H1 (cell line): ENCODE measurements around the gene TEX14. TPM values are rescaled to one million over a fixed set of nuclear protein-coding genes. Genes with fewer than 3 reads are reported as not detected.

Experiments
- CTCF ChIA-PET: fragments of 300-600 bp; sonication (Branson Sonifier 250); formaldehyde crosslinking; loops from one replicate; lab custom pipeline; 2021; ENCODE audit not compliant: partially characterized antibody; lab: Charles Lee
- POLR2A ChIA-PET: fragments of 300-600 bp; sonication (Branson Sonifier 250); formaldehyde crosslinking; loops from one replicate; lab custom pipeline; 2021; ENCODE audit warnings: inconsistent platforms; ENCODE audit not compliant: partially characterized antibody; lab: Charles Lee
- DNase-seq, 2 experiments: peaks; one replicate each; pipeline versions ENCODE4 v3.0.0 to v3.0.0-alpha.2; 2010 to 2022; ENCODE audit warnings: low spot score in 2 of 2, low read depth in 1 of 2, mixed read lengths in 1 of 2
- FAIRE-seq: peaks from 2 replicates; lab custom pipeline; 2011; peaks lifted over from hg19 to GRCh38; lab: Jason Lieb, UNC
- H2AFZ ChIP-seq: 2 replicates; pipeline ENCODE4 v1.8.1; 2012; ENCODE audit warnings: low read length, inconsistent platforms
- H2AK5ac ChIP-seq: 2 replicates; pipeline ENCODE4 v1.6.1; 2013; ENCODE audit warnings: low read depth, low read length
- H2BK120ac ChIP-seq: replicated peaks from 2 replicates; pipeline ENCODE3; 2013; ENCODE audit warnings: low read depth, low read length, inconsistent platforms
- H2BK12ac ChIP-seq: 2 replicates; pipeline ENCODE4 v1.6.1; 2013; ENCODE audit warnings: low read depth, low read length
- H2BK15ac ChIP-seq: 2 replicates; pipeline ENCODE4 v1.6.1; 2013; ENCODE audit warnings: low read length
- H2BK20ac ChIP-seq: 2 replicates; pipeline ENCODE4 v1.6.1; 2013; ENCODE audit warnings: low read length
- H2BK5ac ChIP-seq: 2 replicates; pipeline ENCODE4 v1.6.1; 2013; ENCODE audit warnings: low read depth, low read length
- H3K14ac ChIP-seq: 2 replicates; pipeline ENCODE4 v1.6.1; 2013; ENCODE audit warnings: inconsistent platforms; ENCODE audit not compliant: insufficient read length
- H3K18ac ChIP-seq: 2 replicates; pipeline ENCODE4 v1.6.1; 2013; ENCODE audit warnings: low read length; ENCODE audit errors: extremely low read depth
- H3K23ac ChIP-seq: 2 replicates; pipeline ENCODE4 v1.6.1; 2013; ENCODE audit warnings: inconsistent platforms; ENCODE audit not compliant: insufficient read length
- H3K23me2 ChIP-seq: 2 replicates; pipeline ENCODE4 v1.6.1; 2013; ENCODE audit warnings: low read depth, low read length
- H3K27ac ChIP-seq: 2 replicates; pipeline ENCODE4 v1.6.1; 2011; ENCODE audit warnings: low read depth, low read length, inconsistent platforms
- H3K27me3 ChIP-seq, 4 experiments: replicated peaks in 1 of 4; 1 replicate in 1 of 4; 2 replicates in 3 of 4; pipeline versions ENCODE4 v1.6.1 to v1.8.1; 2011 to 2013; ENCODE audit warnings: low read length in 3 of 4, mild to moderate bottlenecking in 3 of 4, inconsistent platforms in 2 of 4, mixed read lengths in 2 of 4, moderate library complexity in 1 of 4; ENCODE audit not compliant: control insufficient read depth in 3 of 4, insufficient read depth in 3 of 4; ENCODE audit errors: extremely low read depth in 1 of 4
- H3K36me3 ChIP-seq, 4 experiments: 2 replicates each; pipeline versions ENCODE4 v1.6.1 to v1.8.1; 2011 to 2013; ENCODE audit warnings: mild to moderate bottlenecking in 4 of 4, low read length in 3 of 4, moderate library complexity in 2 of 4, control low read depth in 1 of 4, inconsistent platforms in 1 of 4; ENCODE audit not compliant: insufficient read depth in 4 of 4, control insufficient read depth in 2 of 4
- H3K4ac ChIP-seq: replicated peaks from 2 replicates; pipeline ENCODE3; 2013; ENCODE audit warnings: low read length, low read depth, mixed read lengths, inconsistent platforms; ENCODE audit not compliant: insufficient read length
- H3K4me1 ChIP-seq, 4 experiments: replicated peaks in 1 of 4; 1 replicate in 1 of 4; 2 replicates in 3 of 4; pipeline versions ENCODE4 v1.6.1 to v1.8.1; 2011 to 2013; ENCODE audit warnings: low read length in 3 of 4, inconsistent platforms in 2 of 4, mixed read lengths in 1 of 4; ENCODE audit not compliant: insufficient read depth in 4 of 4, control insufficient read depth in 3 of 4
- H3K4me2 ChIP-seq, 2 experiments: 2 replicates each; pipeline versions ENCODE4 v1.6.1 to v1.8.1; 2011 to 2013; ENCODE audit warnings: low read depth in 2 of 2, low read length in 2 of 2, control low read depth in 1 of 2, inconsistent platforms in 1 of 2, mild to moderate bottlenecking in 1 of 2; ENCODE audit not compliant: insufficient read depth in 1 of 2
- H3K4me3 ChIP-seq, 4 experiments: fragments of 200-600, 300-600 bp in 1 of 4; sonication (generic), shearing (Covaris generic), sonication (Bioruptor Twin) in 1 of 4; 2 replicates each; pipeline versions ENCODE4 v1.5.1 to v1.8.1; 2011 to 2016; ENCODE audit warnings: low read length in 4 of 4, low read depth in 3 of 4, control low read depth in 2 of 4, inconsistent platforms in 2 of 4, mild to moderate bottlenecking in 2 of 4, mixed read lengths in 1 of 4, moderate library complexity in 1 of 4; ENCODE audit not compliant: insufficient read depth in 2 of 4; ENCODE audit errors: extremely low read depth in 1 of 4
- H3K56ac ChIP-seq: replicated peaks from 2 replicates; pipeline ENCODE3; 2013; ENCODE audit warnings: low read depth, mild to moderate bottlenecking, mixed read lengths, low read length, inconsistent platforms; ENCODE audit not compliant: insufficient read length
- H3K79me1 ChIP-seq: 2 replicates; pipeline ENCODE4 v1.6.1; 2013; ENCODE audit warnings: low read depth, low read length, control low read depth
- H3K79me2 ChIP-seq, 2 experiments: 2 replicates each; pipeline versions ENCODE4 v1.6.1 to v1.8.1; 2012 to 2013; ENCODE audit warnings: low read length in 2 of 2, mild to moderate bottlenecking in 2 of 2, inconsistent platforms in 1 of 2; ENCODE audit not compliant: insufficient read depth in 2 of 2, control insufficient read depth in 1 of 2
- H3K9ac ChIP-seq, 4 experiments: replicated peaks in 1 of 4; 1 replicate in 1 of 4; 2 replicates in 3 of 4; pipeline versions ENCODE4 v1.6.1 to v1.8.1; 2011 to 2013; ENCODE audit warnings: low read depth in 3 of 4, low read length in 3 of 4, control low read depth in 2 of 4, mild to moderate bottlenecking in 2 of 4, moderate library complexity in 2 of 4, inconsistent platforms in 1 of 4; ENCODE audit errors: extremely low read depth in 1 of 4
- H3K9me3 ChIP-seq, 2 experiments: 2 replicates each; pipeline versions ENCODE4 v1.6.1 to v1.8.1; 2012 to 2013; ENCODE audit warnings: mild to moderate bottlenecking in 2 of 2, moderate library complexity in 2 of 2, control low read depth in 1 of 2, inconsistent platforms in 1 of 2, low read depth in 1 of 2, low read length in 1 of 2, mixed read lengths in 1 of 2; ENCODE audit not compliant: insufficient read depth in 2 of 2
- H4K20me1 ChIP-seq, 2 experiments: replicated peaks in 1 of 2; 2 replicates each; pipeline versions ENCODE3 to v1.8.1; 2011 to 2013; ENCODE audit warnings: inconsistent platforms in 2 of 2, low read length in 2 of 2, mild to moderate bottlenecking in 1 of 2; ENCODE audit not compliant: insufficient read depth in 2 of 2, control insufficient read depth in 1 of 2
- H4K5ac ChIP-seq: 2 replicates; pipeline ENCODE4 v1.6.1; 2013; ENCODE audit warnings: low read length, low read depth, mixed read lengths, inconsistent platforms; ENCODE audit not compliant: insufficient read length
- H4K8ac ChIP-seq: 2 replicates; pipeline ENCODE4 v1.8.0; 2013; ENCODE audit warnings: mild to moderate bottlenecking, moderate library complexity, low read length, inconsistent platforms; ENCODE audit not compliant: insufficient read depth; ENCODE audit errors: extremely low read depth
- H4K91ac ChIP-seq: replicated peaks from 2 replicates; pipeline ENCODE3; 2013; ENCODE audit warnings: low read length, mixed read lengths, inconsistent platforms; ENCODE audit not compliant: insufficient read length
- BRCA1 ChIP-seq: IDR thresholded peaks from 2 replicates; pipeline ENCODE4 v1.6.1; 2012; ENCODE audit warnings: low read depth, low read length, improper control_type of control experiment
- CTBP2 ChIP-seq: IDR thresholded peaks from 2 replicates; pipeline ENCODE4 v1.7.0; 2011; ENCODE audit warnings: borderline replicate concordance, mild to moderate bottlenecking, moderate library complexity, mixed read lengths, low read length; ENCODE audit not compliant: insufficient read depth, insufficient read length
- EP300 ChIP-seq, 2 experiments: IDR thresholded peaks; 1 replicate in 1 of 2; 2 replicates in 1 of 2; pipeline ENCODE4 v1.6.1; 2011 to 2012; ENCODE audit warnings: low read depth in 2 of 2, low read length in 2 of 2, mild to moderate bottlenecking in 2 of 2, borderline replicate concordance in 1 of 2, inconsistent platforms in 1 of 2, moderate library complexity in 1 of 2
- MAFK ChIP-seq: IDR thresholded peaks from 2 replicates; pipeline ENCODE4 v1.6.1; 2012; ENCODE audit warnings: low read depth, mild to moderate bottlenecking, improper control_type of control experiment, low read length
- MAX ChIP-seq: IDR thresholded peaks from 2 replicates; pipeline ENCODE4 v1.6.1; 2012; ENCODE audit warnings: inconsistent platforms
- NANOG ChIP-seq: IDR thresholded peaks from 2 replicates; pipeline ENCODE4 v1.6.1; 2011; ENCODE audit warnings: low read length, low read depth, mild to moderate bottlenecking, inconsistent platforms; ENCODE audit not compliant: insufficient read depth, poor library complexity, severe bottlenecking
- PHF8 ChIP-seq: fragments of 200-600 bp; sonication (generic); conservative IDR thresholded peaks from 2 replicates; pipeline ENCODE4 v1.7.1; 2012; ENCODE audit warnings: low read depth, mild to moderate bottlenecking, inconsistent platforms, low read length, moderate library complexity
- RNF2 ChIP-seq: fragments of 200-900, 300-1000 bp; sonication (generic); IDR thresholded peaks from 2 replicates; pipeline ENCODE4 v1.7.1; 2016; ENCODE audit warnings: borderline replicate concordance, low read depth, mild to moderate bottlenecking, antibody characterized with exemption, low read length; ENCODE audit not compliant: poor library complexity, severe bottlenecking; ENCODE audit errors: missing control alignments
- SP2 ChIP-seq: IDR thresholded peaks from 2 replicates; pipeline ENCODE4 v1.6.1; 2012; ENCODE audit warnings: mild to moderate bottlenecking, low read length, inconsistent platforms
- TAF7 ChIP-seq: optimal IDR thresholded peaks from 2 replicates; pipeline ENCODE3; 2011; ENCODE audit warnings: low read depth, mild to moderate bottlenecking, inconsistent platforms, low read length, moderate library complexity, borderline replicate concordance
- WGBS, 2 experiments: shearing (Covaris generic) in 1 of 2; methylation state at CpG; one replicate each; pipeline versions ENCODE4 v1.1.6 to v1.1.7; 2013 to 2015; ENCODE audit warnings: low lambda C conversion rate in 2 of 2, mixed read lengths in 2 of 2, inconsistent platforms in 1 of 2, low coverage in 1 of 2, missing lambda C conversion rate in 1 of 2; ENCODE audit not compliant: insufficient replicate concordance in 2 of 2, insufficient coverage in 1 of 2, insufficient read length in 1 of 2; ENCODE audit errors: extremely low coverage in 1 of 2, missing lambda C conversion rate in 1 of 2; 5-methylcytosine and 5-hydroxymethylcytosine counted together
- polyA plus RNA-seq, 7 experiments: library from polyadenylated mRNA; depleted of rRNA in 3 of 7; stranded (reverse) in 5 of 7; unstranded in 2 of 7; fragments of >200 nt in 5 of 7; fragments of 200-250 nt in 2 of 7; gene quantifications; 1 replicate in 5 of 7; 2 replicates in 1 of 7; 4 replicates in 1 of 7; pipeline versions ENCODE4 v1.2.1 to v1.2.3, GENCODE V29; 2011 to 2013; ENCODE audit warnings: missing spikeins in 2 of 7, mixed read lengths in 2 of 7
- total RNA-seq: library from RNA; stranded (reverse); fragmentation: NEBNext Ultra II Directional; extraction: Animal tissue kit (Norgen Biotek cat#: 25700); gene quantifications from 2 replicates; pipeline ENCODE4 v1.2.1, GENCODE V29; 2021

TEX14 gene
- total and polyA plus RNA-seq, 2 of the 8 experiments (the other 6 are each of a cell fraction or from before 2014, with no cell fraction given) = 0.83 to 2.5 TPM

DNA sequence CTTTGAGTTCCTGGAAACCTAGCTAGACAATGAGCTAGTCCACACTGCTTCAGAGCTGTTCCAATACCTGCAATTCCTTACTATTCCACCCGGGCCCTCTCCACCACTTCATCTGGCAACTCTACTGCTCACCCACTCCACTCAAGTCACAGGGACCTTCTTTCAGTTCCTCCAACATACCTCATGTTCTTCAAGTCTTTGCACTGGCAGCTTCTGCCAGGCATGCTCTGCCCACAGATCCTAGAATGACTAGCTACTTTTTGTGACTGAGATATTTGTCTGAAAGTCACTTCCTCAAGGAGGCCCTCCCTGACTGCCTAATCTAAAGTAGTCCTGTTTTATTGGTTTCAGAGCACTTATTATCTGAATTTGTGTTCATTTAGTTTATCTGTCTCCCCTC is 86.4 kb downstream of the TEX14 start:
- H4K8ac ChIP-seq = no peak overlapping the region
- H3K9me3 ChIP-seq = no peaks in the 10 kb centered on the region
- no peak overlapping the region for H3K27ac ChIP-seq
- H3K4me3 ChIP-seq = no peak overlapping the region
- H2BK15ac ChIP-seq = no peak overlapping the region
- H3K36me3 ChIP-seq = no peaks in the 10 kb centered on the region
- H4K91ac ChIP-seq = no peak overlapping the region
- no peak overlapping the region for H2BK12ac ChIP-seq
- H2BK20ac ChIP-seq = no peak overlapping the region
- H3K4me2 ChIP-seq = no peak overlapping the region
- CTCF ChIA-PET = interaction anchor here (0.8 to 2.3 kb wide), 8 partner anchors 8 to 87 kb away, joined by 3 to 12 read pairs (median 4); no protein-coding TSS in a partner anchor
- TF ChIP-seq MAFK = no peak
- TF ChIP-seq CTBP2 = no peak
- TF ChIP-seq MAX = no peak
- TF ChIP-seq NANOG = no peak
- no peak for TF ChIP-seq RNF2
- no peak for TF ChIP-seq EP300 (IDR thresholded peaks at IDR 0.05; ENCODE audit: borderline replicate concordance in 1 of 2, low read depth in 2 of 2, low read length in 2 of 2)
- no peak for TF ChIP-seq PHF8
- TF ChIP-seq SP2 = no peak
- no peak for TF ChIP-seq TAF7
- no peak for TF ChIP-seq BRCA1
- no peak overlapping the region for H4K5ac ChIP-seq
- H2AK5ac ChIP-seq = no peak overlapping the region
- no peak overlapping the region for H2AFZ ChIP-seq
- no peak overlapping the region for H3K9ac ChIP-seq
- H3K14ac ChIP-seq = no peak overlapping the region
- 83% methylated on average over 1 of the region's 1 CpG; no CpG with 5 or more reads in 1 of the 2 experiments for WGBS, 2 experiments
- peaks cover 0 to 9% (median 2%) of the 10 kb centered on the region in 4 experiments; a peak in 3 of 7 replicates for H3K4me1 ChIP-seq
- no peaks in the 10 kb centered on the region for H3K27me3 ChIP-seq
- no peak overlapping the region for H3K23ac ChIP-seq
- H3K23me2 ChIP-seq = no peaks in the 10 kb centered on the region
- FAIRE-seq = no peak
- H2BK5ac ChIP-seq = no peak overlapping the region
- POLR2A ChIA-PET = interaction anchor here (1.0 to 1.5 kb wide), 3 partner anchors 18 to 54 kb away, joined by 3 to 5 read pairs (median 4); no protein-coding TSS in a partner anchor
- H3K4ac ChIP-seq = no peak overlapping the region
- H2BK120ac ChIP-seq = no peak overlapping the region
- DNase-seq = no peak
- H3K79me1 ChIP-seq = no peaks in the 10 kb centered on the region
- no peak overlapping the region for H3K18ac ChIP-seq
- no peaks in the 10 kb centered on the region for H3K79me2 ChIP-seq
- no peak overlapping the region for H3K56ac ChIP-seq
- no peaks in the 10 kb centered on the region for H4K20me1 ChIP-seq
